ENCODE data around the gene SNX22. TPM values are rescaled to one million over a fixed set of nuclear protein-coding genes. Genes with fewer than 3 reads are reported as not detected.

Gene SNX22
- total RNA-seq, 4 donors from 2014 or later: 0.19 to 0.42 (median 0.33) TPM; not detected in 1

- 88% methylated on average over 6 of the region's 6 CpGs for WGBS
- Histone ChIP-seq H3K27me3 (no peaks in the 10 kb centered on the region), H3K4me3 (no peak overlapping the region), H3K9me3 (no peaks in the 10 kb centered on the region), H3K36me3 (peaks cover 5 to 23% (median 9%) of the 10 kb centered on the region in 4 donors), H3K4me1 (peaks cover 0 to 10% (median 0%) of the 10 kb centered on the region in 4 donors), H3K27ac (replicated peaks in 1 of 4) (no peak overlapping the region)
- intact Hi-C loops (cut with DNase I): no loop called here
- no peak for DNase-seq (ENCODE audit: extremely low spot score)
- no peak for TF ChIP-seq EP300 (IDR thresholded peaks at IDR 0.05)
- no peak for TF ChIP-seq CTCF (IDR thresholded peaks at IDR 0.05)
- TF ChIP-seq POLR2AphosphoS5 (IDR thresholded peaks at IDR 0.05): no peak
- TF ChIP-seq POLR2A (IDR thresholded peaks at IDR 0.05; ENCODE audit: low read depth): no peak
Observed at GRCh38 chr15:64193971-64194370, 42.4 kb downstream of the SNX22 start.

GRCh38 chr15:64197425-64197824 is 45.9 kb downstream of the SNX22 start:
- H3K36me3 ChIP-seq: peaks cover 22 to 53% (median 26%) of the 10 kb centered on the region in 4 donors

GRCh38 chr15:64205202-64205601 is 53.7 kb downstream of the SNX22 start:
- intact Hi-C loops (cut with DNase I): loop anchor here (10.0 kb wide), 1 partner anchor 150 kb away; the partner anchor contains the start of gene CSNK1G1
- H3K27ac ChIP-seq (replicated peaks in 1 of 4): no peak overlapping the region

More at GRCh38 chr15:64197425-64197824, 45.9 kb downstream of the SNX22 start:
- Histone ChIP-seq H3K4me1 (peaks cover 0 to 10% (median 0%) of the 10 kb centered on the region in 4 donors), H3K4me3 (no peak overlapping the region), H3K27me3 (no peaks in the 10 kb centered on the region), H3K9me3 (no peaks in the 10 kb centered on the region), H3K27ac (replicated peaks in 1 of 4) (no peak overlapping the region)
- DNase-seq (ENCODE audit: extremely low spot score): no peak
- TF ChIP-seq POLR2A (IDR thresholded peaks at IDR 0.05; ENCODE audit: low read depth) (no peak), EP300 (IDR thresholded peaks at IDR 0.05) (no peak), CTCF (IDR thresholded peaks at IDR 0.05) (no peak), POLR2AphosphoS5 (IDR thresholded peaks at IDR 0.05) (no peak)
- WGBS: 69% methylated on average over 1 of the region's 1 CpG
- intact Hi-C loops (cut with DNase I): no loop called here

More at GRCh38 chr15:64205202-64205601, 53.7 kb downstream of the SNX22 start:
- DNase-seq (ENCODE audit: extremely low spot score): no peak
- TF ChIP-seq EP300 (IDR thresholded peaks at IDR 0.05) (no peak), CTCF (IDR thresholded peaks at IDR 0.05) (no peak), POLR2A (IDR thresholded peaks at IDR 0.05; ENCODE audit: low read depth) (no peak), POLR2AphosphoS5 (IDR thresholded peaks at IDR 0.05) (no peak)
- Histone ChIP-seq H3K27me3 (no peaks in the 10 kb centered on the region), H3K36me3 (peaks cover 17 to 52% (median 35%) of the 10 kb centered on the region in 4 donors), H3K4me1 (no peaks in the 10 kb centered on the region), H3K9me3 (no peaks in the 10 kb centered on the region), H3K4me3 (no peak overlapping the region)

Small RNA genes lying within 50 kb of the gene (small RNA-seq; reads per million reads assigned to genes)
- 0 reads per million in 3 donors for gene RF00019

Other genes starting within 250 kb of the SNX22 start
- 10 to 100 TPM in 1 of 4 donors, 1 to 10 TPM in 3; 1.5 to 11.2 (median 7.3) TPM for gene DAPK2, start 105.2 kb upstream of the SNX22 start, total RNA-seq
- gene CIAO2A, start 57.9 kb upstream of the SNX22 start, total RNA-seq: 10 to 100 TPM; 15.3 to 24.4 (median 20.4) TPM
- gene SNX1, start 55.7 kb upstream of the SNX22 start, total RNA-seq: 10 to 100 TPM; 79.4 to 93.0 (median 87.5) TPM
- gene PPIB, start 11.3 kb downstream of the SNX22 start, total RNA-seq: 100 to 1,000 TPM; 110 to 227 (median 214) TPM
- gene CSNK1G1, start 204.4 kb downstream of the SNX22 start, total RNA-seq: 10 to 100 TPM in 2 of 4 donors, 1 to 10 TPM in 2; 9.1 to 11.2 (median 10.1) TPM
- gene PCLAF, start 229.7 kb downstream of the SNX22 start, total RNA-seq: not detected
- gene TRIP4, start 236.1 kb downstream of the SNX22 start, total RNA-seq: 10 to 100 TPM in 3 of 4 donors, 1 to 10 TPM in 1; 9.9 to 13.2 (median 11.8) TPM

All from esophagus muscularis mucosa (tissue), 4 donors.